ENCODE measurements around the gene LAG3. TPM values are rescaled to one million over a fixed set of nuclear protein-coding genes. Genes with fewer than 3 reads are reported as not detected.

The LAG3 gene
- total and polyA plus RNA-seq, 10 of the 15 experiments (the other 5 are each of a cell fraction or from before 2014, with no cell fraction given): 0.52 to 4.2 (median 1.0) TPM; not detected in 1

- TF ChIP-seq CHD4 (IDR thresholded peaks at IDR 0.05) (no peak), BCL3 (IDR thresholded peaks at IDR 0.05; ENCODE audit: borderline replicate concordance, insufficient read depth, low read depth, low read length, poor library complexity, severe bottlenecking) (no peak)
Observed at GRCh38 chr12:6763380-6763779, 8.9 kb upstream of the LAG3 start (continued).

DNA sequence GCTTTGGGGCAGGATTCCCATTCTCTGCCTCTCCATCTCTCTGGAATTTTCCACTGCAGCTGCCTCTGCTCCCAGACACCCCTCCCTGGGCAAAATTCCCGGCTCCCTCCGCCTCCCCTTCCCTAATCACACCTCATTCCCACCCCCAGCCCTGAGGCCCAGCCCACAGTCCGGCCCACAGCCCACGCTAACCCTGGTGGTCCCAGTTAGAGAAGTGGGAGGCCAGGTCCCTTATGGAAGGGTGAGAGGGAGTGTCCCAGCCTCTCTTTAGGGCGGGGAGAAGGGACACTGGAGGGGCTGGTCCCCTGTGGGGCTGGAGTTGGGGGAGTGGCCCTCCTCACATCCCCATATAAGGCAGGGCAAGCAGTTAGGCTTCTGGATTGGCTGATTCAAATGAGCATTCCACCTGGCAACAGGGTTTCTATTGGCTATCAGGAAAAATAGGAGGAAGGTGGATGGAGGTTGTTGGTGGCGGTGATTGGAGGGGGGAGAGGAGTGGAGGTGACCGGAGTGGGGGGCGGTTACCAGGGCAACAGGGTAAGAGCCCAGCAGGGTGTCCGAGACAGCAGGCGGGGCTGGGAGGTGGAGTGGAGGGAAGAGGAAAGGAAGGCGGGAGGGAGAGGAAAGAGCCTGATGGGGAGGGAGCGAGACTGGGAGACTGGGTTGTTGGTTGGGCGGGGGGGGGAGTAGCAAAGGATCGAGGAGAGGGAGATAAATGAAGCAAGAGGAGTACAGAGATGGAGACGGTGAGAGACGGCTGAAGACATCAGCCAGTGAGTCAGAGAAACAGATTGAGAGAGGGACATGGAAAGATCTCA, 8.1 kb upstream of the LAG3 start:
- RAD21 ChIA-PET (ENCODE audit: unreplicated experiment): interaction anchor here (1.0 to 4.1 kb wide), 4 partner anchors 11 to 40 kb away, joined by 3 to 51 read pairs (median 4); partner anchors contain the start of genes COPS7A and MLF2
- POLR2A ChIA-PET: interaction anchor here (0.5 to 3.2 kb wide), 5 partner anchors 10 to 151 kb away, joined by 3 to 60 read pairs (median 5); partner anchors contain the start of genes MLF2 and ZNF384
- H3K36me3 ChIP-seq (ENCODE audit: control insufficient read depth in 2 of 2, insufficient read depth in 2 of 2, low read length in 1 of 2): no peaks in the 10 kb centered on the region
- intact Hi-C loops (cut with micrococcal nuclease; ENCODE audit: unreplicated experiment): loop anchor here (1.0 kb wide), 1 partner anchor 11 kb away; the partner anchor contains the start of gene MLF2
- ATAC-seq (peak; percentile 94), FAIRE-seq (peak; percentile 99), DNase-seq (ENCODE audit: low read depth, low spot score) (peak; percentile 98)
- H3K27me3 ChIP-seq (replicated peaks in 1 of 2; ENCODE audit: control insufficient read depth in 2 of 2, insufficient read depth in 2 of 2, low read length in 1 of 2): no peaks in the 10 kb centered on the region
- H3K79me2 ChIP-seq (ENCODE audit: control insufficient read depth, insufficient read depth, low read length): peaks cover 16% of the 10 kb centered on the region
- H2AFZ ChIP-seq (ENCODE audit: control insufficient read depth, low read depth, low read length): peak overlapping the region; percentile 90
- in situ Hi-C loops (cut with MboI): no loop called here
- H3K9me3 ChIP-seq (replicated peaks; ENCODE audit: control insufficient read depth, insufficient read depth, low read length): no peaks in the 10 kb centered on the region
- no peaks in the 10 kb centered on the region for H4K20me1 ChIP-seq (ENCODE audit: control insufficient read depth, insufficient read depth)
- peak overlapping the region; percentile 76 for H3K27ac ChIP-seq (ENCODE audit: control insufficient read depth, insufficient read depth)
- SMC1A ChIA-PET (ENCODE audit: uncharacterized antibody, unreplicated experiment): interaction anchor here (1.2 to 4.2 kb wide), 3 partner anchors 10 to 16 kb away, joined by 3 to 39 read pairs (median 9); partner anchors contain the start of gene MLF2
- BruUV-seq (replicated peaks): no TSS peak
- H3K9ac ChIP-seq (ENCODE audit: control insufficient read depth, insufficient read depth, low read length): peak overlapping the region; percentile 55
- 3% methylated on average over 12 of the region's 16 CpGs for WGBS (ENCODE audit: insufficient coverage, insufficient replicate concordance, low lambda C conversion rate, missing lambda C conversion rate)
- H3K4me3 ChIP-seq: peak overlapping the region; percentile 38; the same call in 1 of the 2 replicates
- peak overlapping the region; percentile 90 for H3K4me2 ChIP-seq (ENCODE audit: control insufficient read depth, insufficient read depth)
- peaks cover 30% of the 10 kb centered on the region for H3K4me1 ChIP-seq (ENCODE audit: control insufficient read depth, insufficient read depth, low read length)
- CTCF ChIA-PET: interaction anchor here (0.7 to 3.2 kb wide), 5 partner anchors 10 to 72 kb away, joined by 3 to 67 read pairs (median 4); partner anchors contain the start of gene MLF2
- no peak for TF ChIP-seq TCF3 (IDR thresholded peaks at IDR 0.05; ENCODE audit: borderline replicate concordance, insufficient read depth, low read depth, low read length)
- TF ChIP-seq NFIC (IDR thresholded peaks at IDR 0.05; ENCODE audit: low read depth, low read length): no peak
- no peak for TF ChIP-seq E2F4 (IDR thresholded peaks at IDR 0.05; ENCODE audit: low read depth, low read length)
- TF ChIP-seq ASH2L (IDR thresholded peaks at IDR 0.05; ENCODE audit: borderline replicate concordance, low read depth): no peak
- no peak for TF ChIP-seq CUX1 (IDR thresholded peaks at IDR 0.05; ENCODE audit: insufficient replicate concordance, low read depth, low read length)
- no peak for TF ChIP-seq SREBF2 (IDR thresholded peaks at IDR 0.05; ENCODE audit: low read length)
- TF ChIP-seq IRF5 (IDR thresholded peaks at IDR 0.05; ENCODE audit: borderline replicate concordance): no peak
- peak; percentile 99 to 100 for TF ChIP-seq SRF (IDR thresholded peaks at IDR 0.05; ENCODE audit: low read depth in 2 of 2, low read length in 2 of 2)

Data from GM12878 (cell line).